H1 (cell line): ENCODE data around the gene ZC3H12C. TPM values are rescaled to one million over a fixed set of nuclear protein-coding genes. Genes with fewer than 3 reads are reported as not detected.

Experiments used
- CTCF ChIA-PET: fragments of 300-600 bp; sonication (Branson Sonifier 250); formaldehyde crosslinking; loops from one replicate; lab custom pipeline; 2021; ENCODE audit not compliant: partially characterized antibody; lab: Charles Lee
- POLR2A ChIA-PET: fragments of 300-600 bp; sonication (Branson Sonifier 250); formaldehyde crosslinking; loops from one replicate; lab custom pipeline; 2021; ENCODE audit warnings: inconsistent platforms; ENCODE audit not compliant: partially characterized antibody; lab: Charles Lee
- DNase-seq, 2 experiments: peaks; one replicate each; pipeline versions ENCODE4 v3.0.0 to v3.0.0-alpha.2; 2010 to 2022; ENCODE audit warnings: low spot score in 2 of 2, low read depth in 1 of 2, mixed read lengths in 1 of 2
- FAIRE-seq: peaks from 2 replicates; lab custom pipeline; 2011; peaks lifted over from hg19 to GRCh38; lab: Jason Lieb, UNC
- H2AFZ ChIP-seq: 2 replicates; pipeline ENCODE4 v1.8.1; 2012; ENCODE audit warnings: low read length, inconsistent platforms
- H2AK5ac ChIP-seq: 2 replicates; pipeline ENCODE4 v1.6.1; 2013; ENCODE audit warnings: low read depth, low read length
- H2BK120ac ChIP-seq: replicated peaks from 2 replicates; pipeline ENCODE3; 2013; ENCODE audit warnings: low read depth, low read length, inconsistent platforms
- H2BK12ac ChIP-seq: 2 replicates; pipeline ENCODE4 v1.6.1; 2013; ENCODE audit warnings: low read depth, low read length
- H2BK15ac ChIP-seq: 2 replicates; pipeline ENCODE4 v1.6.1; 2013; ENCODE audit warnings: low read length
- H2BK20ac ChIP-seq: 2 replicates; pipeline ENCODE4 v1.6.1; 2013; ENCODE audit warnings: low read length
- H2BK5ac ChIP-seq: 2 replicates; pipeline ENCODE4 v1.6.1; 2013; ENCODE audit warnings: low read depth, low read length
- H3K14ac ChIP-seq: 2 replicates; pipeline ENCODE4 v1.6.1; 2013; ENCODE audit warnings: inconsistent platforms; ENCODE audit not compliant: insufficient read length
- H3K18ac ChIP-seq: 2 replicates; pipeline ENCODE4 v1.6.1; 2013; ENCODE audit warnings: low read length; ENCODE audit errors: extremely low read depth
- H3K23ac ChIP-seq: 2 replicates; pipeline ENCODE4 v1.6.1; 2013; ENCODE audit warnings: inconsistent platforms; ENCODE audit not compliant: insufficient read length
- H3K23me2 ChIP-seq: 2 replicates; pipeline ENCODE4 v1.6.1; 2013; ENCODE audit warnings: low read depth, low read length
- H3K27ac ChIP-seq: 2 replicates; pipeline ENCODE4 v1.6.1; 2011; ENCODE audit warnings: low read depth, low read length, inconsistent platforms
- H3K27me3 ChIP-seq, 4 experiments: replicated peaks in 1 of 4; 1 replicate in 1 of 4; 2 replicates in 3 of 4; pipeline versions ENCODE4 v1.6.1 to v1.8.1; 2011 to 2013; ENCODE audit warnings: low read length in 3 of 4, mild to moderate bottlenecking in 3 of 4, inconsistent platforms in 2 of 4, mixed read lengths in 2 of 4, moderate library complexity in 1 of 4; ENCODE audit not compliant: control insufficient read depth in 3 of 4, insufficient read depth in 3 of 4; ENCODE audit errors: extremely low read depth in 1 of 4
- H3K36me3 ChIP-seq, 4 experiments: 2 replicates each; pipeline versions ENCODE4 v1.6.1 to v1.8.1; 2011 to 2013; ENCODE audit warnings: mild to moderate bottlenecking in 4 of 4, low read length in 3 of 4, moderate library complexity in 2 of 4, control low read depth in 1 of 4, inconsistent platforms in 1 of 4; ENCODE audit not compliant: insufficient read depth in 4 of 4, control insufficient read depth in 2 of 4
- H3K4ac ChIP-seq: replicated peaks from 2 replicates; pipeline ENCODE3; 2013; ENCODE audit warnings: low read length, low read depth, mixed read lengths, inconsistent platforms; ENCODE audit not compliant: insufficient read length
- H3K4me1 ChIP-seq, 4 experiments: replicated peaks in 1 of 4; 1 replicate in 1 of 4; 2 replicates in 3 of 4; pipeline versions ENCODE4 v1.6.1 to v1.8.1; 2011 to 2013; ENCODE audit warnings: low read length in 3 of 4, inconsistent platforms in 2 of 4, mixed read lengths in 1 of 4; ENCODE audit not compliant: insufficient read depth in 4 of 4, control insufficient read depth in 3 of 4
- H3K4me2 ChIP-seq, 2 experiments: 2 replicates each; pipeline versions ENCODE4 v1.6.1 to v1.8.1; 2011 to 2013; ENCODE audit warnings: low read depth in 2 of 2, low read length in 2 of 2, control low read depth in 1 of 2, inconsistent platforms in 1 of 2, mild to moderate bottlenecking in 1 of 2; ENCODE audit not compliant: insufficient read depth in 1 of 2
- H3K4me3 ChIP-seq, 4 experiments: fragments of 200-600, 300-600 bp in 1 of 4; sonication (generic), shearing (Covaris generic), sonication (Bioruptor Twin) in 1 of 4; 2 replicates each; pipeline versions ENCODE4 v1.5.1 to v1.8.1; 2011 to 2016; ENCODE audit warnings: low read length in 4 of 4, low read depth in 3 of 4, control low read depth in 2 of 4, inconsistent platforms in 2 of 4, mild to moderate bottlenecking in 2 of 4, mixed read lengths in 1 of 4, moderate library complexity in 1 of 4; ENCODE audit not compliant: insufficient read depth in 2 of 4; ENCODE audit errors: extremely low read depth in 1 of 4
- H3K56ac ChIP-seq: replicated peaks from 2 replicates; pipeline ENCODE3; 2013; ENCODE audit warnings: low read depth, mild to moderate bottlenecking, mixed read lengths, low read length, inconsistent platforms; ENCODE audit not compliant: insufficient read length
- H3K79me1 ChIP-seq: 2 replicates; pipeline ENCODE4 v1.6.1; 2013; ENCODE audit warnings: low read depth, low read length, control low read depth
- H3K79me2 ChIP-seq, 2 experiments: 2 replicates each; pipeline versions ENCODE4 v1.6.1 to v1.8.1; 2012 to 2013; ENCODE audit warnings: low read length in 2 of 2, mild to moderate bottlenecking in 2 of 2, inconsistent platforms in 1 of 2; ENCODE audit not compliant: insufficient read depth in 2 of 2, control insufficient read depth in 1 of 2
- H3K9ac ChIP-seq, 4 experiments: replicated peaks in 1 of 4; 1 replicate in 1 of 4; 2 replicates in 3 of 4; pipeline versions ENCODE4 v1.6.1 to v1.8.1; 2011 to 2013; ENCODE audit warnings: low read depth in 3 of 4, low read length in 3 of 4, control low read depth in 2 of 4, mild to moderate bottlenecking in 2 of 4, moderate library complexity in 2 of 4, inconsistent platforms in 1 of 4; ENCODE audit errors: extremely low read depth in 1 of 4
- H3K9me3 ChIP-seq, 2 experiments: 2 replicates each; pipeline versions ENCODE4 v1.6.1 to v1.8.1; 2012 to 2013; ENCODE audit warnings: mild to moderate bottlenecking in 2 of 2, moderate library complexity in 2 of 2, control low read depth in 1 of 2, inconsistent platforms in 1 of 2, low read depth in 1 of 2, low read length in 1 of 2, mixed read lengths in 1 of 2; ENCODE audit not compliant: insufficient read depth in 2 of 2
- H4K20me1 ChIP-seq, 2 experiments: replicated peaks in 1 of 2; 2 replicates each; pipeline versions ENCODE3 to v1.8.1; 2011 to 2013; ENCODE audit warnings: inconsistent platforms in 2 of 2, low read length in 2 of 2, mild to moderate bottlenecking in 1 of 2; ENCODE audit not compliant: insufficient read depth in 2 of 2, control insufficient read depth in 1 of 2
- H4K5ac ChIP-seq: 2 replicates; pipeline ENCODE4 v1.6.1; 2013; ENCODE audit warnings: low read length, low read depth, mixed read lengths, inconsistent platforms; ENCODE audit not compliant: insufficient read length
- H4K8ac ChIP-seq: 2 replicates; pipeline ENCODE4 v1.8.0; 2013; ENCODE audit warnings: mild to moderate bottlenecking, moderate library complexity, low read length, inconsistent platforms; ENCODE audit not compliant: insufficient read depth; ENCODE audit errors: extremely low read depth
- H4K91ac ChIP-seq: replicated peaks from 2 replicates; pipeline ENCODE3; 2013; ENCODE audit warnings: low read length, mixed read lengths, inconsistent platforms; ENCODE audit not compliant: insufficient read length
- BACH1 ChIP-seq: IDR thresholded peaks from 2 replicates; pipeline ENCODE4 v1.6.1; 2012; ENCODE audit warnings: low read length, improper control_type of control experiment
- CBX5 ChIP-seq: fragments of 300-800, 300-1000 bp; sonication (generic); IDR thresholded peaks from 2 replicates; pipeline ENCODE4 v1.7.1; 2016; ENCODE audit warnings: antibody characterized with exemption, low read length, low read depth
- CHD2 ChIP-seq: IDR thresholded peaks from 2 replicates; pipeline ENCODE4 v1.6.1; 2012; ENCODE audit warnings: low read length, improper control_type of control experiment
- EGR1 ChIP-seq: IDR thresholded peaks from 2 replicates; pipeline ENCODE4 v1.6.1; 2011; ENCODE audit warnings: low read depth, low read length, borderline replicate concordance
- JUN ChIP-seq: IDR thresholded peaks from 2 replicates; pipeline ENCODE4 v1.6.1; 2011; ENCODE audit warnings: low read depth, mild to moderate bottlenecking, improper control_type of control experiment, low read length
- JUND ChIP-seq: IDR thresholded peaks from 2 replicates; pipeline ENCODE4 v1.6.1; 2011; ENCODE audit warnings: mild to moderate bottlenecking, improper control_type of control experiment, low read length
- SIRT6 ChIP-seq: IDR thresholded peaks from one replicate; pipeline ENCODE4 v1.7.1; 2012; ENCODE audit warnings: low read length, inconsistent platforms
- YY1 ChIP-seq: IDR thresholded peaks from 2 replicates; pipeline ENCODE4 v1.6.1; 2011; ENCODE audit warnings: low read depth, mild to moderate bottlenecking, low read length
- ZNF274 ChIP-seq: IDR thresholded peaks from 2 replicates; pipeline ENCODE4 v1.7.0; 2012; ENCODE audit warnings: low read length, borderline replicate concordance; ENCODE audit errors: extremely low read depth
- WGBS, 2 experiments: shearing (Covaris generic) in 1 of 2; methylation state at CpG; one replicate each; pipeline versions ENCODE4 v1.1.6 to v1.1.7; 2013 to 2015; ENCODE audit warnings: low lambda C conversion rate in 2 of 2, mixed read lengths in 2 of 2, inconsistent platforms in 1 of 2, low coverage in 1 of 2, missing lambda C conversion rate in 1 of 2; ENCODE audit not compliant: insufficient replicate concordance in 2 of 2, insufficient coverage in 1 of 2, insufficient read length in 1 of 2; ENCODE audit errors: extremely low coverage in 1 of 2, missing lambda C conversion rate in 1 of 2; 5-methylcytosine and 5-hydroxymethylcytosine counted together
- polyA plus RNA-seq, 7 experiments: library from polyadenylated mRNA; depleted of rRNA in 3 of 7; stranded (reverse) in 5 of 7; unstranded in 2 of 7; fragments of >200 nt in 5 of 7; fragments of 200-250 nt in 2 of 7; gene quantifications; 1 replicate in 5 of 7; 2 replicates in 1 of 7; 4 replicates in 1 of 7; pipeline versions ENCODE4 v1.2.1 to v1.2.3, GENCODE V29; 2011 to 2013; ENCODE audit warnings: missing spikeins in 2 of 7, mixed read lengths in 2 of 7
- total RNA-seq: library from RNA; stranded (reverse); fragmentation: NEBNext Ultra II Directional; extraction: Animal tissue kit (Norgen Biotek cat#: 25700); gene quantifications from 2 replicates; pipeline ENCODE4 v1.2.1, GENCODE V29; 2021
- TF ChIP-seq, protein P1 (sequence below): IDR thresholded peaks from 2 replicates; pipeline ENCODE4 v1.6.1; 2012; ENCODE audit warnings: inconsistent platforms
- TF ChIP-seq, protein P2 (sequence below): IDR thresholded peaks from 2 replicates; pipeline ENCODE4 v1.6.1; 2011; ENCODE audit warnings: low read depth, mild to moderate bottlenecking, low read length; ENCODE audit not compliant: insufficient read depth

Gene ZC3H12C
- total and polyA plus RNA-seq, 2 of the 8 experiments (the other 6 are each of a cell fraction or from before 2014, with no cell fraction given), result 2.0 to 2.7 TPM

GRCh38 chr11:110046775-110047380 is 46.3 kb upstream of the ZC3H12C start:
- H3K23ac ChIP-seq, result no peak overlapping the region
- CTCF ChIA-PET, result interaction anchor here (1.0 kb wide), 1 partner anchor 52 kb away, joined by 4 read pairs; no protein-coding TSS in a partner anchor
- no peak overlapping the region for H2AFZ ChIP-seq
- no peak overlapping the region for H3K18ac ChIP-seq
- no peak overlapping the region for H3K4me3 ChIP-seq
- no peak overlapping the region for H3K4me2 ChIP-seq
- H3K23me2 ChIP-seq, result no peaks in the 10 kb centered on the region
- peaks cover 2 to 9% of the 10 kb centered on the region in 2 experiments; a peak in 3 of 4 replicates for H3K9me3 ChIP-seq
- 90% methylated on average over 2 of the region's 2 CpGs; no CpG with 5 or more reads in 1 of the 2 experiments for WGBS, 2 experiments
- H3K36me3 ChIP-seq, result no peaks in the 10 kb centered on the region
- TF ChIP-seq BACH1 (no peak), ZNF274 (no peak), CHD2 (no peak), YY1 (no peak), EGR1 (no peak), JUN (no peak), CBX5 (no peak), JUND (no peak), SIRT6 (no peak)
- TF ChIP-seq, protein P1, sequence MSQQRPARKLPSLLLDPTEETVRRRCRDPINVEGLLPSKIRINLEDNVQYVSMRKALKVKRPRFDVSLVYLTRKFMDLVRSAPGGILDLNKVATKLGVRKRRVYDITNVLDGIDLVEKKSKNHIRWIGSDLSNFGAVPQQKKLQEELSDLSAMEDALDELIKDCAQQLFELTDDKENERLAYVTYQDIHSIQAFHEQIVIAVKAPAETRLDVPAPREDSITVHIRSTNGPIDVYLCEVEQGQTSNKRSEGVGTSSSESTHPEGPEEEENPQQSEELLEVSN, result no peak
- TF ChIP-seq, protein P2, sequence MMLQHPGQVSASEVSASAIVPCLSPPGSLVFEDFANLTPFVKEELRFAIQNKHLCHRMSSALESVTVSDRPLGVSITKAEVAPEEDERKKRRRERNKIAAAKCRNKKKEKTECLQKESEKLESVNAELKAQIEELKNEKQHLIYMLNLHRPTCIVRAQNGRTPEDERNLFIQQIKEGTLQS, result no peak
- DNase-seq (no peak), FAIRE-seq (no peak)
- H2BK120ac ChIP-seq, result no peak overlapping the region
- H3K56ac ChIP-seq, result no peak overlapping the region
- no peak overlapping the region for H3K27ac ChIP-seq
- no peak overlapping the region for H2BK5ac ChIP-seq
- H3K79me1 ChIP-seq, result no peaks in the 10 kb centered on the region
- H3K4me1 ChIP-seq, result no peaks in the 10 kb centered on the region
- H4K91ac ChIP-seq, result no peak overlapping the region
- H2BK12ac ChIP-seq, result no peak overlapping the region
- H2BK15ac ChIP-seq, result no peak overlapping the region
- POLR2A ChIA-PET, result no interaction called here
- no peak overlapping the region for H3K4ac ChIP-seq
- no peaks in the 10 kb centered on the region for H4K20me1 ChIP-seq
- no peak overlapping the region for H2AK5ac ChIP-seq
- H4K5ac ChIP-seq, result no peak overlapping the region
- H3K27me3 ChIP-seq, result no peaks in the 10 kb centered on the region
- H4K8ac ChIP-seq, result no peak overlapping the region
- H3K14ac ChIP-seq, result no peak overlapping the region
- no peaks in the 10 kb centered on the region for H3K79me2 ChIP-seq
- H3K9ac ChIP-seq, result no peak overlapping the region
- no peak overlapping the region for H2BK20ac ChIP-seq
